ENCODE measurements around the gene ARRDC5.

The ARRDC5 gene

DNA sequence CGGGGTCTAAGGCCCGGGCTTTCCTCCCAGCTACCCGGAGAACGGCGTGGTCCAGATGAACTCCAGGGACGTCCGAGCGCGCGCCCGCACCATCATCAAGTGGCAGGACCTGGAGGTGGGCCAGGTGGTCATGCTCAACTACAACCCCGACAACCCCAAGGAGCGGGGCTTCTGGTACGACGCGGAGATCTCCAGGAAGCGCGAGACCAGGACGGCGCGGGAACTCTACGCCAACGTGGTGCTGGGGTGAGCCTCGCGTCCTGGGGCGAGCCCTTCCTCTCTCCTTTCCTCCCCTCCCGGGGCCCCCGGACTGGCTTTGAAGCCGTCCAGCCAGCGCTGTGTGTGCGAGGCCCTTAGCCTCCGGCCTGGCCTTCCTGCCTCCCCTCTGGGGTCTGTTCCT lies 30.0 kb upstream of the ARRDC5 start:
- TF ChIP-seq, protein P1, sequence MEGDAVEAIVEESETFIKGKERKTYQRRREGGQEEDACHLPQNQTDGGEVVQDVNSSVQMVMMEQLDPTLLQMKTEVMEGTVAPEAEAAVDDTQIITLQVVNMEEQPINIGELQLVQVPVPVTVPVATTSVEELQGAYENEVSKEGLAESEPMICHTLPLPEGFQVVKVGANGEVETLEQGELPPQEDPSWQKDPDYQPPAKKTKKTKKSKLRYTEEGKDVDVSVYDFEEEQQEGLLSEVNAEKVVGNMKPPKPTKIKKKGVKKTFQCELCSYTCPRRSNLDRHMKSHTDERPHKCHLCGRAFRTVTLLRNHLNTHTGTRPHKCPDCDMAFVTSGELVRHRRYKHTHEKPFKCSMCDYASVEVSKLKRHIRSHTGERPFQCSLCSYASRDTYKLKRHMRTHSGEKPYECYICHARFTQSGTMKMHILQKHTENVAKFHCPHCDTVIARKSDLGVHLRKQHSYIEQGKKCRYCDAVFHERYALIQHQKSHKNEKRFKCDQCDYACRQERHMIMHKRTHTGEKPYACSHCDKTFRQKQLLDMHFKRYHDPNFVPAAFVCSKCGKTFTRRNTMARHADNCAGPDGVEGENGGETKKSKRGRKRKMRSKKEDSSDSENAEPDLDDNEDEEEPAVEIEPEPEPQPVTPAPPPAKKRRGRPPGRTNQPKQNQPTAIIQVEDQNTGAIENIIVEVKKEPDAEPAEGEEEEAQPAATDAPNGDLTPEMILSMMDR (conservative IDR thresholded peaks at IDR 0.05; ENCODE audit: low read length), result no peak
- no peak overlapping the region for H3K4me3 ChIP-seq (ENCODE audit: low read length)

DNA sequence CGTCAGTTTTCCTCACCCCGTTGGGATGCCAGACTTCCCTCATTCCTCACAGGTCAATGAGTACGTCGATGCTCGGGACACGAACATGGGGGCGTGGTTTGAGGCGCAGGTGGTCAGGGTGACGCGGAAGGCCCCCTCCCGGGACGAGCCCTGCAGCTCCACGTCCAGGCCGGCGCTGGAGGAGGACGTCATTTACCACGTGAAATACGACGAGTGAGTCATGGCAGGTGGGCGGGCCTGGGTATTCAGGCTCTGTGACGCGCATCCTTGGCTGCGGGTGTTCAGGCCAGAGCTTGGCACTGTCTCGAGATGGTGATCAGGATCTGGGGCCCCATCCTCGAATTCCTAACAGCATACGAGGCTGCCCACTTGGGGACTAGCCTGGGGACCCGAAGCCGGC lies 28.0 kb upstream of the ARRDC5 start:
- no peak for DNase-seq (ENCODE audit: low read depth)
- TF ChIP-seq, protein P1 (conservative IDR thresholded peaks at IDR 0.05; ENCODE audit: low read length), result no peak
- H3K4me3 ChIP-seq (ENCODE audit: low read length), result no peak overlapping the region

More for the DNA sequence above, 30.0 kb upstream of the ARRDC5 start:
- no peak for DNase-seq (ENCODE audit: low read depth)

DNA sequence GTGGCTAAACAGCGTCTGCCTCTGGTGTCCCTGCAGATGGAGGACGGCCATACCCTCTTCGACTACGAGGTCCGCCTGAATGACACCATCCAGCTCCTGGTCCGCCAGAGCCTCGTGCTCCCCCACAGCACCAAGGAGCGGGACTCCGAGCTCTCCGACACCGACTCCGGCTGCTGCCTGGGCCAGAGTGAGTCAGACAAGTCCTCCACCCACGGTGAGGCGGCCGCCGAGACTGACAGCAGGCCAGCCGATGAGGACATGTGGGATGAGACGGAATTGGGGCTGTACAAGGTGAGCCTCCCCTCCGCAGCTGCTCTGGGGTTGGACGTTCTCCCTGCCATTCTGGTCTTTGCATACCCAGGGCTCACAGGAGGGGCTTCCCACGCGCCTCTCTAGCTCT lies 26.5 kb upstream of the ARRDC5 start:
- no peak for DNase-seq (ENCODE audit: low read depth)
- H3K4me3 ChIP-seq (ENCODE audit: low read length), result no peak overlapping the region
- TF ChIP-seq, protein P1 (conservative IDR thresholded peaks at IDR 0.05; ENCODE audit: low read length), result no peak

DNA sequence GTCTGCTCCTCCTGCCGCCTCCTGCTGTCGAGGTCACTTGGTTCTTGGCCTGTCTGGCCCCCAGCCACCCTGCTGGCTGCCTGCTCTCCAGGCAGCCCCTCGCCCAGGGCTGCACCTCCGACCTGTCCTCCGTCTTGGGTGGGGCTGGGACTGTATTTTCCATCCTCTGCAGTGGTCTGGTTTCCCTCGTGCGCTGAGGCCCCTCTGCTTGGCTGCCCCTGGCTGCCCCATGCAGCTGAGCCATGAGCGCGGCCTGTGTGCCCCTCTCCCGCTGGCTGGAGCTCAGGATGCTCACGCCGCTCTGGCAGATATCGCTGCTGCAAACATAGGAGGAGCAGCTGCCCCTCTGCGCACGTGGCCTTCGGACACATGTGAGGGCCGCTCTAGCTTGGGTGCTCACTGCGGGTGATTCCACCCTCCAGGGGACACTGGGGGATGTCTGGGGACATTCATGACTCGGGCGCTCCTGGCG lies 20.6 kb upstream of the ARRDC5 start:
- H3K4me3 ChIP-seq (ENCODE audit: low read length), result no peak overlapping the region
- no peak for DNase-seq (ENCODE audit: low read depth)
- TF ChIP-seq, protein P1 (conservative IDR thresholded peaks at IDR 0.05; ENCODE audit: low read length), result no peak

DNA sequence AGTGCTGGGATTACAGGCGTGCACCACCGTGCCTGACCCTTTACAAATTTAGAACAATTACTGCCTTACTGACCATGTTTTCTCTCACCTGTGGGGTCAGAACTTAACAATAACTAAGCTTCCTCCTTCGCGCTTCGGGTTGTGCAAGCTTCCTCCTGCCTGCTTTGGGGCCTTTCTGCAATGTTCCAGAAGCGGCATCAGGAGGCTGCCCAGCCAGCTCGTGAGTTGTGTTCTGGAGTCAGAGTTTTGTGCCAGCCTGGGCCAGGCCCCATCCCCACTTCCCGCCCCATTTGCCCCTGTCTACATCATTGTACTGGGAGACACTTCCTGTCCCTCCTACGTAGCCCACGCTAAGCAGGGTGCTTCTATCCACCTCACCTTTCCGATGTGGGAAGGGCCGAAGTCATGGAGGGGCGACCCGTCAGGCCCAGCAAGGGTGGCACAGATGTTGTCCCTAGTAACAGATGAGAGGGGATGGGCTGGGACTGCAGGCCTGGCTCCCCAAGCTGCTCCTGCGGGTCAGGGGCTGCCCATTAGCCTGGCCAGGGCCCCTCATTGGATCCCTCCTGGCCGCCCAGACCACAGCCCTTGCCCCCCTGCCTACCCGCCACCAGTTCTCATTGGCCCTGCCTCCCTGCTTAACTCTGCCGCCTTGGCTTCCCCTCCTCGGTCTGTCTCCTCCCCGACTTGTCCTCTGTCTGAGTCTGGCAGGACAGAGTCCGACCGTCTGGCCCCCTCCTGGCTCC lies 20.0 kb upstream of the ARRDC5 start:
- TF ChIP-seq, protein P1 (conservative IDR thresholded peaks at IDR 0.05; ENCODE audit: low read length), result no peak
- H3K4me3 ChIP-seq (ENCODE audit: low read length), result no peak overlapping the region
- no peak for DNase-seq (ENCODE audit: low read depth)

DNA sequence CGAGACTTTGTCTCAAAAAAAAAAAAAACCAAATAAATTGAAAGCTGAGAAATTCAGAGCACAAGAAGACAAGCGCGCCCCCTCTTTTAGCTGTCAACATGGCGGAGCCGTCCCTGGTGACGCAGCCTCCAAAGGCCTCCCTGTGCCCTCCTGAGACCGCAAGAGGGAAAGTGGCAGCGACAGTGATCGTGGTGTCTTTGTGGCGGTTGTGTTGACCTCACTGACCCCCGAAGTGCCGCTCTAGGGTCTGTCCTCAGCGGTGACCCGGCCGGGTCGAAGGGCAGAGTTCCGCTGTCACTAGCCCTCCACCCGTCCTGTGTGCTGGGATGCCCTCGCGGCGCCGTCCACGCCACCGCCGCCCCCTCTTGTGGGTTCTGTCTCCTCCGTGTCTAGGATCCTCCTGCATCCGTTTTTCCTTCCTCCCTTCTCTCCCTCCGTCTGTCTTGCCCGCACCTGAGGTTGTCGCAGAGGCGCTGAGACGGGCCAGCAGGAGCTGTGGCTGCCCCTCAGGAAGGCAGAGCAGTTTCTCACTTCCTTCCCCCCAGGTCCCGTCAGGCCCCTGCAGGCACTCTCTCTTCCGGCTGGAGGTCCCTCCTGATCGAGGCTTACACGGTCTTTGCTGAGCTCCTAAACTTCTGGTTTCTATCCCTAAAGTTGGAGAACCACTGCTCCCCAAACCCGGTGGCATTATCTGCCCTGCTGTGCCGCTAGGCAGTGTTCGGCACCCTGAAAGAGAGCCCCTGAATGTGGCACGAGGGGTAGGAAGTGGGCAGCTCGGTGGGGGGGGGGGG lies 13.8 kb upstream of the ARRDC5 start:
- no peak for DNase-seq (ENCODE audit: low read depth)
- TF ChIP-seq, protein P1 (conservative IDR thresholded peaks at IDR 0.05; ENCODE audit: low read length), result no peak
- H3K4me3 ChIP-seq (ENCODE audit: low read length), result no peak overlapping the region

Measured in AG10803 (cell line).